NK-92 treated with Interleukin-12 subunit alpha and Interleukin-12 subunit beta, amount 100 ng/mL, for 24 hours (cell line): Measurements from ENCODE around the gene ZNF425.
"Not testable (repeated sequence)": the region's sequence is repeated elsewhere in the genome, so short reads cannot be mapped to it uniquely, and the experiment has no call there.

Source experiments
- DNase-seq: peaks from one replicate; lab custom pipeline; 2025; lab: John Stamatoyannopoulos, UW

The ZNF425 gene

GRCh38 chr7:149071641-149072437, 54.3 kb downstream of the ZNF425 start:
- DNase-seq = no peak

GRCh38 chr7:149071182-149071635, 54.9 kb downstream of the ZNF425 start:
- DNase-seq = no peak

GRCh38 chr7:149070372-149071125, 55.6 kb downstream of the ZNF425 start:
- no peak for DNase-seq

GRCh38 chr7:149067869-149068268, 58.3 kb downstream of the ZNF425 start:
- no peak for DNase-seq

- no peak for DNase-seq
Measured at GRCh38 chr7:149063476-149063875, 62.6 kb downstream of the ZNF425 start.

GRCh38 chr7:149062217-149062899, 63.8 kb downstream of the ZNF425 start:
- not testable (repeated sequence) for DNase-seq

- DNase-seq = no peak
Measured at GRCh38 chr7:149060156-149060555, 66.0 kb downstream of the ZNF425 start.

GRCh38 chr7:149053885-149054284, 72.2 kb downstream of the ZNF425 start:
- DNase-seq = no peak

GRCh38 chr7:149053384-149053783, 72.7 kb downstream of the ZNF425 start:
- DNase-seq = no peak
